IPS DF 4.7 (cell line): ENCODE data around the gene CCDC69.
"Not testable (repeated sequence)": the region's sequence is repeated elsewhere in the genome, so short reads cannot be mapped to it uniquely, and the experiment has no call there.

ENCODE experiments used
- DNase-seq: peaks from one replicate; pipeline ENCODE4 v3.0.0-alpha.2; 2013; ENCODE audit warnings: low spot score; ENCODE audit errors: extremely low read depth

Gene CCDC69

GRCh38 chr5:151192626-151193025 lies 31.3 kb downstream of the CCDC69 start:
- DNase-seq: no peak

GRCh38 chr5:151191661-151192060 lies 32.2 kb downstream of the CCDC69 start:
- no peak for DNase-seq

- DNase-seq: no peak
These were observed 34.7 kb downstream of the CCDC69 start for GRCh38 chr5:151189151-151189550.

- DNase-seq: no peak
These were observed 37.4 kb downstream of the CCDC69 start for GRCh38 chr5:151186538-151186937.

- DNase-seq: no peak
These were observed 37.8 kb downstream of the CCDC69 start for GRCh38 chr5:151186052-151186451.

GRCh38 chr5:151184316-151185042 lies 39.4 kb downstream of the CCDC69 start:
- DNase-seq: no peak

GRCh38 chr5:151183456-151184245 lies 40.2 kb downstream of the CCDC69 start:
- DNase-seq: no peak

- no peak for DNase-seq
These were observed 40.9 kb downstream of the CCDC69 start for GRCh38 chr5:151182976-151183375.

GRCh38 chr5:151182524-151182900 lies 41.4 kb downstream of the CCDC69 start:
- no peak for DNase-seq

GRCh38 chr5:151181818-151182523 lies 41.9 kb downstream of the CCDC69 start:
- DNase-seq: no peak

- DNase-seq: no peak
These were observed 43.6 kb downstream of the CCDC69 start for GRCh38 chr5:151180291-151180690.

GRCh38 chr5:151179489-151179840 lies 44.4 kb downstream of the CCDC69 start:
- DNase-seq: no peak

- no peak for DNase-seq
These were observed 45.0 kb downstream of the CCDC69 start for GRCh38 chr5:151178777-151179488.

- DNase-seq: no peak
These were observed 45.5 kb downstream of the CCDC69 start for GRCh38 chr5:151178372-151178771.

- not testable (repeated sequence) for DNase-seq
These were observed 47.6 kb downstream of the CCDC69 start for GRCh38 chr5:151176268-151176667.

- no peak for DNase-seq
These were observed 49.2 kb downstream of the CCDC69 start for GRCh38 chr5:151174612-151175101.

GRCh38 chr5:151173711-151174611 lies 49.9 kb downstream of the CCDC69 start:
- no peak for DNase-seq

GRCh38 chr5:151171529-151171928 lies 52.4 kb downstream of the CCDC69 start:
- DNase-seq: no peak

- DNase-seq: no peak
These were observed 55.1 kb downstream of the CCDC69 start for GRCh38 chr5:151168602-151169344.

- DNase-seq: no peak
These were observed 56.9 kb downstream of the CCDC69 start for GRCh38 chr5:151167022-151167421.
